A673 (cell line): Measurements from ENCODE around the gene IQGAP3.

ENCODE experiments used
- CTCF ChIP-seq: fragments of 300-800, 200-600 bp; sonication (generic); conservative IDR thresholded peaks from 2 replicates; pipeline ENCODE4 v1.5.1; 2017; ENCODE audit warnings: low read depth, mild to moderate bottlenecking, antibody characterized with exemption, low read length, moderate library complexity, mixed read lengths
- EZH2 ChIP-seq: fragments of 200-600 bp; sonication (generic); IDR thresholded peaks from 2 replicates; pipeline ENCODE4 v1.6.1; 2017; ENCODE audit warnings: borderline replicate concordance, low read depth, mild to moderate bottlenecking, mixed read lengths, antibody characterized with exemption, low read length; ENCODE audit not compliant: poor library complexity, severe bottlenecking

- TF ChIP-seq CTCF (no peak), EZH2 (no peak)
Measured at GRCh38 chr1:156615946-156616345, 43.6 kb upstream of the IQGAP3 start.
